A549 (cell line): ENCODE data around the gene CTXN1.

ENCODE experiments used
- CBX8 ChIP-seq: fragments of 200-600 bp; sonication (generic); IDR thresholded peaks from 2 replicates; pipeline ENCODE4 v1.6.1; 2016
- CHD2 ChIP-seq: fragments of 150-350 bp; IDR thresholded peaks from 2 replicates; pipeline ENCODE4 v1.6.1; 2014; ENCODE audit warnings: low read length; ENCODE audit not compliant: partially characterized antibody
- CTCF ChIP-seq: fragments of >200 bp; sonication (Bioruptor Twin); formaldehyde crosslinking; IDR thresholded peaks from 3 replicates; pipeline ENCODE4 v1.5.1; 2016
- HOXA7 ChIP-seq: fragments of 250-450 bp; sonication (Bioruptor Pico); IDR thresholded peaks from 2 replicates; pipeline ENCODE4 v1.5.0; 2020; ENCODE audit warnings: mild to moderate bottlenecking, moderate library complexity
- MAZ ChIP-seq: fragments of 150-350 bp; IDR thresholded peaks from 2 replicates; pipeline ENCODE4 v1.6.1; 2014; ENCODE audit warnings: antibody characterized with exemption, low read depth, low read length, borderline replicate concordance
- NPAS2 ChIP-seq: fragments of 250-450 bp; sonication (Bioruptor Pico); IDR thresholded peaks from 2 replicates; pipeline ENCODE4 v1.8.0; 2022; ENCODE audit warnings: mild to moderate bottlenecking, moderate library complexity, borderline replicate concordance
- POLR2A ChIP-seq: IDR thresholded peaks from 2 replicates; pipeline ENCODE4 v1.6.1; 2012; ENCODE audit warnings: mild to moderate bottlenecking, low read length
- RAD21 ChIP-seq, 2 experiments: fragments of >200 bp in 1 of 2; sonication (Bioruptor Twin) in 1 of 2; formaldehyde crosslinking in 1 of 2; IDR thresholded peaks in 1 of 2; conservative IDR thresholded peaks in 1 of 2; 2 replicates in 1 of 2; 3 replicates in 1 of 2; pipeline ENCODE4 v1.6.1; 2012 to 2018; ENCODE audit warnings: inconsistent platforms in 1 of 2
- RCOR1 ChIP-seq: fragments of 150-350 bp; IDR thresholded peaks from 2 replicates; pipeline ENCODE4 v1.6.1; 2014; ENCODE audit warnings: antibody characterized with exemption, low read length, low read depth
- REST ChIP-seq: fragments of 200-600 bp; sonication (generic); IDR thresholded peaks from 2 replicates; pipeline ENCODE4 v1.6.1; 2016; ENCODE audit warnings: antibody characterized with exemption, mild to moderate bottlenecking, moderate library complexity
- RFX5 ChIP-seq: fragments of 450-650 bp; IDR thresholded peaks from 2 replicates; pipeline ENCODE4 v1.7.1; 2014; ENCODE audit warnings: antibody characterized with exemption, mild to moderate bottlenecking, moderate library complexity
- USF2 ChIP-seq: fragments of 450-650 bp; IDR thresholded peaks from 2 replicates; pipeline ENCODE4 v1.6.1; 2014; ENCODE audit warnings: antibody characterized with exemption
- ZSCAN20 ChIP-seq: fragments of 250-450 bp; sonication (Bioruptor Pico); IDR thresholded peaks from 2 replicates; pipeline ENCODE4 v1.8.0; 2022; ENCODE audit warnings: mild to moderate bottlenecking, moderate library complexity

- no peak for TF ChIP-seq CTCF
- TF ChIP-seq RCOR1: no peak
- no peak for TF ChIP-seq RFX5
- TF ChIP-seq CHD2: no peak
- TF ChIP-seq POLR2A: no peak
- TF ChIP-seq MAZ: no peak
- TF ChIP-seq REST: no peak
- no peak for TF ChIP-seq CBX8
- no peak for TF ChIP-seq NPAS2
- TF ChIP-seq HOXA7 (CRISPR knock-in tag): no peak
- TF ChIP-seq ZSCAN20 (CRISPR knock-in tag): no peak
- no peak for TF ChIP-seq USF2
- TF ChIP-seq RAD21 (conservative IDR thresholded peaks at IDR 0.05 in 1 of 2, IDR thresholded peaks at IDR 0.05 in 1 of 2): no peak
Observed at GRCh38 chr19:7912144-7912696, 13.7 kb downstream of the CTXN1 start.
